Measurements from ENCODE around the gene SERINC4. TPM values are rescaled to one million over a fixed set of nuclear protein-coding genes. Genes with fewer than 3 reads are reported as not detected.

The SERINC4 gene
- total and polyA plus RNA-seq, 10 of the 15 experiments (the other 5 are each of a cell fraction or from before 2014, with no cell fraction given) = 0.06 to 0.96 (median 0.26) TPM; not detected in 1

DNA sequence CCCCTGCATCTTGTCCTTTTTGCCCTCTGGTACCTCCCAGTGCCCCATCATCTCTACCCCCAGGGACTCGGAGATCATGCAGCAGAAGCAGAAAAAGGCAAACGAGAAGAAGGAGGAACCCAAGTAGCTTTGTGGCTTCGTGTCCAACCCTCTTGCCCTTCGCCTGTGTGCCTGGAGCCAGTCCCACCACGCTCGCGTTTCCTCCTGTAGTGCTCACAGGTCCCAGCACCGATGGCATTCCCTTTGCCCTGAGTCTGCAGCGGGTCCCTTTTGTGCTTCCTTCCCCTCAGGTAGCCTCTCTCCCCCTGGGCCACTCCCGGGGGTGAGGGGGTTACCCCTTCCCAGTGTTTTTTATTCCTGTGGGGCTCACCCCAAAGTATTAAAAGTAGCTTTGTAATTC is 6.4 kb downstream of the SERINC4 start:
- Histone ChIP-seq H3K27ac (ENCODE audit: control insufficient read depth, insufficient read depth) (peak overlapping the region; percentile 99), H3K36me3 (ENCODE audit: control insufficient read depth in 2 of 2, insufficient read depth in 2 of 2, low read length in 1 of 2) (peaks cover 5 to 30% of the 10 kb centered on the region in 2 experiments), H3K4me2 (ENCODE audit: control insufficient read depth, insufficient read depth) (peak overlapping the region; percentile 99), H3K9me3 (replicated peaks; ENCODE audit: control insufficient read depth, insufficient read depth, low read length) (no peaks in the 10 kb centered on the region), H3K4me1 (ENCODE audit: control insufficient read depth, insufficient read depth, low read length) (peaks cover 25% of the 10 kb centered on the region), H4K20me1 (ENCODE audit: control insufficient read depth, insufficient read depth) (no peaks in the 10 kb centered on the region; the same call in none of the 2 replicates), H2AFZ (ENCODE audit: control insufficient read depth, low read depth, low read length) (no peak overlapping the region), H3K79me2 (ENCODE audit: control insufficient read depth, insufficient read depth, low read length) (peaks cover 34% of the 10 kb centered on the region), H3K4me3 (peak overlapping the region; percentile 96), H3K27me3 (replicated peaks in 1 of 2; ENCODE audit: control insufficient read depth in 2 of 2, insufficient read depth in 2 of 2, low read length in 1 of 2) (no peaks in the 10 kb centered on the region), H3K9ac (ENCODE audit: control insufficient read depth, insufficient read depth, low read length) (peak overlapping the region; percentile 100)
- intact Hi-C loops (cut with micrococcal nuclease; ENCODE audit: unreplicated experiment) = loop anchor here (5.0 kb wide), 1 partner anchor 34 kb away; the partner anchor contains the start of gene WDR76
- CTCF ChIA-PET = interaction anchor here (0.5 to 1.5 kb wide), 3 partner anchors 17 to 911 kb away, joined by 3 to 5 read pairs (median 4); partner anchors contain the start of gene ELL3
- RAD21 ChIA-PET (ENCODE audit: unreplicated experiment) = interaction anchor here (1.1 to 1.7 kb wide), 4 partner anchors 15 to 34 kb away, joined by 4 to 9 read pairs (median 6); partner anchors contain the start of genes ELL3 and MFAP1
- TF ChIP-seq, protein P1, sequence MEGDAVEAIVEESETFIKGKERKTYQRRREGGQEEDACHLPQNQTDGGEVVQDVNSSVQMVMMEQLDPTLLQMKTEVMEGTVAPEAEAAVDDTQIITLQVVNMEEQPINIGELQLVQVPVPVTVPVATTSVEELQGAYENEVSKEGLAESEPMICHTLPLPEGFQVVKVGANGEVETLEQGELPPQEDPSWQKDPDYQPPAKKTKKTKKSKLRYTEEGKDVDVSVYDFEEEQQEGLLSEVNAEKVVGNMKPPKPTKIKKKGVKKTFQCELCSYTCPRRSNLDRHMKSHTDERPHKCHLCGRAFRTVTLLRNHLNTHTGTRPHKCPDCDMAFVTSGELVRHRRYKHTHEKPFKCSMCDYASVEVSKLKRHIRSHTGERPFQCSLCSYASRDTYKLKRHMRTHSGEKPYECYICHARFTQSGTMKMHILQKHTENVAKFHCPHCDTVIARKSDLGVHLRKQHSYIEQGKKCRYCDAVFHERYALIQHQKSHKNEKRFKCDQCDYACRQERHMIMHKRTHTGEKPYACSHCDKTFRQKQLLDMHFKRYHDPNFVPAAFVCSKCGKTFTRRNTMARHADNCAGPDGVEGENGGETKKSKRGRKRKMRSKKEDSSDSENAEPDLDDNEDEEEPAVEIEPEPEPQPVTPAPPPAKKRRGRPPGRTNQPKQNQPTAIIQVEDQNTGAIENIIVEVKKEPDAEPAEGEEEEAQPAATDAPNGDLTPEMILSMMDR (IDR thresholded peaks at IDR 0.05 in 2 of 3, conservative IDR thresholded peaks at IDR 0.05 in 1 of 3; ENCODE audit: control insufficient read depth in 2 of 3, extremely low read depth in 1 of 3, insufficient read depth in 1 of 3, low read depth in 3 of 3, low read length in 3 of 3) = no peak
- TF ChIP-seq ZNF207 (IDR thresholded peaks at IDR 0.05; ENCODE audit: borderline replicate concordance) (no peak), LARP7 (IDR thresholded peaks at IDR 0.05) (no peak), ZSCAN29 (IDR thresholded peaks at IDR 0.05) (no peak), SIN3A (IDR thresholded peaks at IDR 0.05; ENCODE audit: low read depth, low read length) (no peak), NFIC (IDR thresholded peaks at IDR 0.05; ENCODE audit: low read depth, low read length) (no peak), CREM (IDR thresholded peaks at IDR 0.05; ENCODE audit: low read depth) (no peak)
- TF ChIP-seq, protein P2, sequence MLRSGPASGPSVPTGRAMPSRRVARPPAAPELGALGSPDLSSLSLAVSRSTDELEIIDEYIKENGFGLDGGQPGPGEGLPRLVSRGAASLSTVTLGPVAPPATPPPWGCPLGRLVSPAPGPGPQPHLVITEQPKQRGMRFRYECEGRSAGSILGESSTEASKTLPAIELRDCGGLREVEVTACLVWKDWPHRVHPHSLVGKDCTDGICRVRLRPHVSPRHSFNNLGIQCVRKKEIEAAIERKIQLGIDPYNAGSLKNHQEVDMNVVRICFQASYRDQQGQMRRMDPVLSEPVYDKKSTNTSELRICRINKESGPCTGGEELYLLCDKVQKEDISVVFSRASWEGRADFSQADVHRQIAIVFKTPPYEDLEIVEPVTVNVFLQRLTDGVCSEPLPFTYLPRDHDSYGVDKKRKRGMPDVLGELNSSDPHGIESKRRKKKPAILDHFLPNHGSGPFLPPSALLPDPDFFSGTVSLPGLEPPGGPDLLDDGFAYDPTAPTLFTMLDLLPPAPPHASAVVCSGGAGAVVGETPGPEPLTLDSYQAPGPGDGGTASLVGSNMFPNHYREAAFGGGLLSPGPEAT (IDR thresholded peaks at IDR 0.05; ENCODE audit: low read depth) = no peak
- in situ Hi-C loops (cut with MboI) = loop anchor here (10.0 to 25.0 kb wide), 2 partner anchors 931 to 1531 kb away; partner anchors contain the start of genes GANC and TMEM87A
- FAIRE-seq (no peak), ATAC-seq (no peak), DNase-seq (ENCODE audit: low read depth, low spot score) (no peak)
- no TSS peak for BruUV-seq (replicated peaks)
- POLR2A ChIA-PET = interaction anchor here (1.0 to 6.5 kb wide), 7 partner anchors 10 to 37 kb away, joined by 3 to 59 read pairs (median 6); partner anchors contain the start of genes ELL3, MFAP1 and WDR76
- WGBS (ENCODE audit: insufficient coverage, insufficient replicate concordance, low lambda C conversion rate, missing lambda C conversion rate) = 95% methylated on average over 7 of the region's 10 CpGs
- SMC1A ChIA-PET (ENCODE audit: uncharacterized antibody, unreplicated experiment) = interaction anchor here (1.1 to 9.4 kb wide), 6 partner anchors 10 to 34 kb away, joined by 3 to 129 read pairs (median 4); partner anchors contain the start of genes ELL3 and MFAP1
